GM21529 (cell line): ENCODE data around the gene LRRC61.
"Not testable (repeated sequence)": the region's sequence is repeated elsewhere in the genome, so short reads cannot be mapped to it uniquely, and the experiment has no call there.

Experiments
- ATAC-seq: cut with Tn5 transposase; IDR thresholded peaks from one replicate; pipeline ENCODE4 v1.9.1; 2021; ENCODE audit not compliant: unreplicated experiment

The LRRC61 gene

DNA sequence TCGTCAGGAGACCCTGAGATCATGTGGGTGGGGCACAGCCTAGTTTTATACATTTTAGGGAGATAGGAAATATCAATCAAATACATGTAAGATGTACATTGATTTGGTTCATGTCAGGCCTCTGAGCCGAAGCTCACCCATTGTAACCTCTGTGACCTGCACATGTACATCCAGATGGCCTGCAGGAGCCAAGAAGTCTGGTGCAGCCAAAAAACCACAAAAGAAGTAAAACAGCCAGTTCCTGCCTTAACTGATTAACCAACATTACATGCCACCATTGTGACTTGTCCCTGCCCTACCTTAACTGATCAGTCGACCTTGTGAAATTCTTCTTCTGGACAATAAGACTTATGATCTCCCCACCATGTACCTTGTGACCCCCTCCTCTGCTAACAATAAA lies 16.0 kb upstream of the LRRC61 start:
- no peak for ATAC-seq

DNA sequence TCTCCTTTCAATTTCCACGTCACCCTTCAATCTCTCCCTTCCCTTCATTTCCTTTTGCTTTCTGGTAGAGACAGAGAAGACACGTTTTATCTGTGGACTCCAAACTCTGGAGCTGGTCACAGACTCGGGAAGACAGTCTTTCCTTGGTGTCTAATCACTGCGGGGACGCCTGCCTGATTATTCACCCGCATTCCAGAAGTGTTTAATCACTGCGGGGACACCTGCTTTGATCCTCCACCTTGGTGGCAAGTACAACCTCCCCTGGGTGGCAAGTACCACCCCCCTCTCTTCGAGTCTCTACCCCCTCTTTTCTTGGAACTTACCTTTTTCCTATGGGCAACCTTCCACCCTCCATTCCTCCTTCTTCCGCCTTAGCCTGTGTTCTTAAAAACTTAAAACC lies 15.3 kb upstream of the LRRC61 start:
- ATAC-seq = no peak

- no peak for ATAC-seq
These were observed 14.6 kb upstream of the LRRC61 start for GRCh38 chr7:150308575-150308974.

DNA sequence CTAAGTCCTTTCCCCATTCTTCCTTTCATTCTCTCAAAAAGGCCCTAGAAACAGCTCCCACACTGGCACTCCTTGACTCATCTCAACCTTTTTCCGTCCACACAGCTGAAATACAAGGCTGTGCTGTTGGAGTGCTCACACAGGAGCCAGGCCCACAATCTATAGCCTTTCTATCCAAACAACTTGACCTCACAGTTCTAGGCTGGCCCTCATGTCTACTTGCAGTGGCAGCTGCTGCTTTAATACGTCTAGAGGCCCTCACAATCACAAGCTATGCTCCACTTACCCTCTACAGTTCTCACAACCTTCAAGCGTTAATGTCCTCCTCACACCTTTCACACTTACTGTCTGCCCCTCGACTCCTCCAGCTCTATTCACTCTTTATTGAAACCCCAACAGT lies 12.0 kb upstream of the LRRC61 start:
- no peak for ATAC-seq

- ATAC-seq = no peak
These were observed 11.4 kb upstream of the LRRC61 start for GRCh38 chr7:150311711-150312110.

- not testable (repeated sequence) for ATAC-seq
These were observed 10.3 kb upstream of the LRRC61 start for GRCh38 chr7:150312649-150313366.

GRCh38 chr7:150313367-150313809 lies 9.8 kb upstream of the LRRC61 start:
- no peak for ATAC-seq

GRCh38 chr7:150313870-150314269 lies 9.3 kb upstream of the LRRC61 start:
- no peak for ATAC-seq

DNA sequence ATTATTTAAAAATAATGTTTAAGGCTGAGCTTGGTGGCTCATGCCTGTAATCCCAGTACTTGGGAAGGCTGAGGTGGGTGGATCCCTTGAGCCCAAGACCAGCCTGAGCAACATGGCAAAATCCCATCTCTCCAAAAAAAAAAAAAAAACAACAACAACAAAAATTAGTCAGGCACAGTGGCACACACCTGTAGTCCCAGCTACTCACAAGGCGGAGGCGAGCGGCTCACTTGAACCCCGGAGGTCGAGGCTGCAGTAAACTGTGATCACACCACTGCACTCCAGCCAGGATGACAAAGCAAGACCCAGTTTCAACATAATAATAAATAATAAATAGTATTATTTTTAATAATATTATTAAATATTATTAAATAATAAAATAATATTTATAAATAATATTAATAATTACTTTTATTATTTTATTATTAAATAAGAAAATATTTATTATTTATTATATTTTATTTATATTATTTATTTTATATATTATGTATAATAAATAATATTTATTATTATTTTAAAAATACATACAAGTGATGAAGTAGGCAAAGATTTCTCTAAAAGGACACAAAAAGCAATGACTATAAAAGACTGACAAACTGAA lies 8.4 kb upstream of the LRRC61 start:
- ATAC-seq = no peak

- not testable (repeated sequence) for ATAC-seq
These were observed 6.2 kb upstream of the LRRC61 start for GRCh38 chr7:150316987-150317386.

DNA sequence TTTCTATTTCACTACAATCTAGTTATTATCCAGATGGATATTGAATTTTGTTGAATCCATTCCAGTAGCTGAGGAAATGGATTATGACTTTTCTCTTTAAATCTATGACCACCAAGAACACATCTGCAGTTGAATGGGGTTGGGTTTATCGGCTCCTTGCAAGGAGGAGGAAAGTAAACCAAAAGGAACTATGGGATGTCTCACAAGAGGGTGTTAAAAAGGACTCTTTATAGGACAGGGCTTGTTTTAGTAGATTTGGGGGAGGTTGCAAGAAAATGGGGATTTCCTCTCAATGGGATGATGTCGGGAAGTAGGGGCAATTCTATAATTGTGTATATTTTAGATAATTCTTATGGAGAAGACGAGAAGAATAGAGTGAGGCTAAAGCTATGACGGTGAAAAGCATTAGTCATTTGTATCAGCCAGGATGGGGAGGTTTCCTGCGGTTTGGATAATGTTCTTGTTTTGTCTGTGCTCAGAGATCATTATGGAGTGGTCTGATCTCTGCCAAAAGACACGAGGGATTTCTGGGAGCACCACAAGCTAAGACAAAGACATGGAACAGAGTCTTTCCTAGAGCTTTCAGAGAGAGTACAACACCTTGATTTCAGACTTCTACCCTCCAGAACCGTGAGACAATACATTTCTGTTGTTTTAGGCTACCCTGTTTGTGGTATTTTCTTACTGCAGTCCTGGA lies 5.3 kb upstream of the LRRC61 start:
- no peak for ATAC-seq

- ATAC-seq = no peak
These were observed 1.4 kb upstream of the LRRC61 start for GRCh38 chr7:150321788-150322113.

GRCh38 chr7:150322114-150322832 lies 882 bp upstream of the LRRC61 start:
- ATAC-seq = peak; percentile 35

GRCh38 chr7:150323682-150324372 lies 672 bp downstream of the LRRC61 start:
- ATAC-seq = peak; percentile 25

GRCh38 chr7:150324373-150324961 lies 1.3 kb downstream of the LRRC61 start:
- no peak for ATAC-seq

- no peak for ATAC-seq
These were observed 2.0 kb downstream of the LRRC61 start for GRCh38 chr7:150325110-150325611.

- no peak for ATAC-seq
These were observed 2.7 kb downstream of the LRRC61 start for GRCh38 chr7:150325901-150326300.

- ATAC-seq = no peak
These were observed 3.6 kb downstream of the LRRC61 start for GRCh38 chr7:150326657-150327268.

DNA sequence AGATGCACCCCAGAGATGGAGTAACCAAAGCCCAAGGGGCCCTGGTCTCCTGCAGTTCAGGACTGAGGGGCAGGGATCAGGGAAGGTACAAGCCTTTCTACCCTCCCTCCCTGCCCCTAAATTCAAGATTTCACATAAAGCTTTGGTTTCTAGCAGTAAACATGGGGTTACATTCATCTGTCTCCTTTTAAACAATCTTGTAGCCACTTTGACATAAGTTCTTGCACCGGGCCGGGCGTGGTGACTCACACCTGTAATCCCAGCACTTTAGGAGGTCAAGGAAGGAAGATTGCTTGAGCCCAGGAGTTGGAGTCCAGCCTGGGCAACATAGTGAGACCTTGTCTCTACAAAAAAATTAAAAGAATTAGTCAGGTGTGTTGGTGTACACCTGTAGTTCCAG lies 4.2 kb downstream of the LRRC61 start:
- ATAC-seq = no peak
